ENCODE measurements around the gene ZNF83. TPM values are rescaled to one million over a fixed set of nuclear protein-coding genes. Genes with fewer than 3 reads are reported as not detected.

Gene ZNF83
- total and polyA plus RNA-seq, 2 of the 4 experiments (the other 2 are of a cell fraction) = 32.9 to 36.9 TPM

DNA sequence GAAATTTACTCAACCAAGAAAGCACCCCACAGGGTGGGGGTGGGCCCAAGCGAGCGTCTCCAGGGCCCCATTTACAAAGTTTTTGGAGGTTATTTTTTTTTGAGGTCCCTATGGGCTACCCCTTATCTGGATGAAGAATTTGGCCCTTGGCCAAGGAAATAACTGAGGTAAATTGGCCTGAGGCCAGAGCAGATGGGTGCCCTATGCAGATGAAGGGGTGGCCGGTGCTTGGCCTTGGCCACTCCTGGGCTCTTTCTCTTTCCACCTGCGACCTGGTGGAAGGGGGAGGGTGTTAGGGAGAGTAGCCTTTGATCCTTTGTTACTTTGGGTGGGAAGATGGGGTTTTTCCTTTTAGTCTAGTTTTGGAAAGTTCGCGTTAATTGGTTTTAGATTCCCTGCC, 52.6 kb downstream of the ZNF83 start:
- peaks cover 35% of the 10 kb centered on the region for H3K36me3 ChIP-seq (ENCODE audit: control insufficient read depth, insufficient read depth, low read length)
- TF ChIP-seq RAD21 (IDR thresholded peaks at IDR 0.05; ENCODE audit: low read length) (no peak), NFE2L2 (IDR thresholded peaks at IDR 0.05; ENCODE audit: low read depth, low read length) (no peak), USF2 (IDR thresholded peaks at IDR 0.05; ENCODE audit: low read depth, low read length) (no peak), SMC3 (IDR thresholded peaks at IDR 0.05; ENCODE audit: low read depth, low read length) (no peak), FOS (IDR thresholded peaks at IDR 0.05; ENCODE audit: low read depth, low read length) (no peak), MAZ (IDR thresholded peaks at IDR 0.05; ENCODE audit: borderline replicate concordance, low read depth, low read length) (no peak), CHD1 (IDR thresholded peaks at IDR 0.05; ENCODE audit: low read depth, low read length) (no peak), CEBPB (IDR thresholded peaks at IDR 0.05; ENCODE audit: low read depth, low read length) (no peak), RFX5 (IDR thresholded peaks at IDR 0.05; ENCODE audit: low read depth, low read length) (no peak), MXI1 (IDR thresholded peaks at IDR 0.05; ENCODE audit: borderline replicate concordance, low read depth, low read length) (no peak), POLR2A (IDR thresholded peaks at IDR 0.05; ENCODE audit: low read depth, low read length) (no peak), RCOR1 (IDR thresholded peaks at IDR 0.05; ENCODE audit: insufficient replicate concordance, low read length) (no peak), BHLHE40 (IDR thresholded peaks at IDR 0.05; ENCODE audit: low read depth, low read length) (no peak), MAFK (IDR thresholded peaks at IDR 0.05; ENCODE audit: low read depth, low read length) (no peak)
- TF ChIP-seq, protein P1, sequence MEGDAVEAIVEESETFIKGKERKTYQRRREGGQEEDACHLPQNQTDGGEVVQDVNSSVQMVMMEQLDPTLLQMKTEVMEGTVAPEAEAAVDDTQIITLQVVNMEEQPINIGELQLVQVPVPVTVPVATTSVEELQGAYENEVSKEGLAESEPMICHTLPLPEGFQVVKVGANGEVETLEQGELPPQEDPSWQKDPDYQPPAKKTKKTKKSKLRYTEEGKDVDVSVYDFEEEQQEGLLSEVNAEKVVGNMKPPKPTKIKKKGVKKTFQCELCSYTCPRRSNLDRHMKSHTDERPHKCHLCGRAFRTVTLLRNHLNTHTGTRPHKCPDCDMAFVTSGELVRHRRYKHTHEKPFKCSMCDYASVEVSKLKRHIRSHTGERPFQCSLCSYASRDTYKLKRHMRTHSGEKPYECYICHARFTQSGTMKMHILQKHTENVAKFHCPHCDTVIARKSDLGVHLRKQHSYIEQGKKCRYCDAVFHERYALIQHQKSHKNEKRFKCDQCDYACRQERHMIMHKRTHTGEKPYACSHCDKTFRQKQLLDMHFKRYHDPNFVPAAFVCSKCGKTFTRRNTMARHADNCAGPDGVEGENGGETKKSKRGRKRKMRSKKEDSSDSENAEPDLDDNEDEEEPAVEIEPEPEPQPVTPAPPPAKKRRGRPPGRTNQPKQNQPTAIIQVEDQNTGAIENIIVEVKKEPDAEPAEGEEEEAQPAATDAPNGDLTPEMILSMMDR (conservative IDR thresholded peaks at IDR 0.05; ENCODE audit: low read depth, low read length) = no peak
- TF ChIP-seq, protein P2, sequence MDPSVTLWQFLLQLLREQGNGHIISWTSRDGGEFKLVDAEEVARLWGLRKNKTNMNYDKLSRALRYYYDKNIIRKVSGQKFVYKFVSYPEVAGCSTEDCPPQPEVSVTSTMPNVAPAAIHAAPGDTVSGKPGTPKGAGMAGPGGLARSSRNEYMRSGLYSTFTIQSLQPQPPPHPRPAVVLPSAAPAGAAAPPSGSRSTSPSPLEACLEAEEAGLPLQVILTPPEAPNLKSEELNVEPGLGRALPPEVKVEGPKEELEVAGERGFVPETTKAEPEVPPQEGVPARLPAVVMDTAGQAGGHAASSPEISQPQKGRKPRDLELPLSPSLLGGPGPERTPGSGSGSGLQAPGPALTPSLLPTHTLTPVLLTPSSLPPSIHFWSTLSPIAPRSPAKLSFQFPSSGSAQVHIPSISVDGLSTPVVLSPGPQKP (IDR thresholded peaks at IDR 0.05; ENCODE audit: borderline replicate concordance, low read depth, low read length) = no peak
- no peak overlapping the region for H3K27ac ChIP-seq (ENCODE audit: insufficient read depth, low read length)

More for the DNA sequence above, 52.6 kb downstream of the ZNF83 start:
- Histone ChIP-seq H3K9me3 (ENCODE audit: control insufficient read depth, insufficient read depth, low read length) (peaks cover 19% of the 10 kb centered on the region), H3K14ac (replicated peaks; ENCODE audit: low read depth, low read length) (no peak overlapping the region), H2AK5ac (ENCODE audit: low read depth, low read length) (no peak overlapping the region), H3K23ac (ENCODE audit: low read depth, low read length) (no peak overlapping the region), H3K4me3 (ENCODE audit: insufficient read depth, low read depth, low read length) (no peak overlapping the region), H2AK9ac (replicated peaks; ENCODE audit: low read depth, low read length, poor library complexity) (no peak overlapping the region), H4K5ac (ENCODE audit: low read depth, low read length) (no peak overlapping the region), H4K91ac (ENCODE audit: insufficient read depth, low read depth, low read length) (no peak overlapping the region), H3K56ac (ENCODE audit: extremely low read depth, insufficient read depth, low read length) (no peak overlapping the region), H4K8ac (ENCODE audit: low read depth in 2 of 2, low read length in 2 of 2) (no peak overlapping the region), H2BK20ac (ENCODE audit: low read depth, low read length) (no peak overlapping the region), H3K18ac (ENCODE audit: low read depth, low read length) (no peak overlapping the region), H3K4me2 (ENCODE audit: low read depth, low read length) (no peak overlapping the region), H3K27me3 (ENCODE audit: control insufficient read depth, insufficient read depth, low read length) (no peaks in the 10 kb centered on the region), H2BK120ac (ENCODE audit: low read depth, low read length) (no peak overlapping the region), H2AFZ (replicated peaks; ENCODE audit: low read length, poor library complexity) (no peak overlapping the region), H3K4me1 (ENCODE audit: control insufficient read depth, insufficient read depth, low read length) (no peaks in the 10 kb centered on the region), H2BK5ac (ENCODE audit: low read depth, low read length, poor library complexity, severe bottlenecking) (no peak overlapping the region), H3K9ac (ENCODE audit: low read depth, low read length) (no peak overlapping the region), H3K79me1 (ENCODE audit: low read depth in 1 of 2, low read length in 2 of 2) (peaks cover 5 to 7% of the 10 kb centered on the region in 2 experiments; a peak in 3 of 4 replicates), H4K20me1 (ENCODE audit: insufficient read depth, low read length) (no peaks in the 10 kb centered on the region; the same call in 1 of the 2 replicates), H2BK15ac (ENCODE audit: low read depth, low read length) (no peak overlapping the region), H3K9me1 (ENCODE audit: insufficient read depth, low read length) (no peaks in the 10 kb centered on the region), H3K4ac (ENCODE audit: low read depth, low read length) (no peak overlapping the region)
- CTCF ChIA-PET = no interaction called here
- intact Hi-C loops (cut with micrococcal nuclease) = no loop called here
- in situ Hi-C loops (cut with MboI; ENCODE audit: low sequenced_read_pairs) = no loop called here
- no CpG with 5 or more reads among the region's 6 CpGs for WGBS, 2 experiments (ENCODE audit: extremely low coverage in 2 of 2, insufficient read length in 1 of 2)
- POLR2A ChIA-PET (ENCODE audit: unreplicated experiment) = no interaction called here
- DNase-seq = no peak
- dilution Hi-C loops (cut with HindIII; ENCODE audit: low sequenced_read_pairs, unreplicated experiment) = no loop called here
- BruUV-seq (replicated peaks) = no TSS peak
- ATAC-seq (ENCODE audit: low read depth) = no peak
